HG03342 (cell line): ENCODE results near the gene DCAF5.
"Not testable (repeated sequence)": the region's sequence is repeated elsewhere in the genome, so short reads cannot be mapped to it uniquely, and the experiment has no call there.

Experiments
- ATAC-seq: cut with Tn5 transposase; IDR thresholded peaks from one replicate; pipeline ENCODE4 v1.9.1; 2021; ENCODE audit warnings: mild to moderate bottlenecking, moderate library complexity; ENCODE audit not compliant: unreplicated experiment

DCAF5 gene

DNA sequence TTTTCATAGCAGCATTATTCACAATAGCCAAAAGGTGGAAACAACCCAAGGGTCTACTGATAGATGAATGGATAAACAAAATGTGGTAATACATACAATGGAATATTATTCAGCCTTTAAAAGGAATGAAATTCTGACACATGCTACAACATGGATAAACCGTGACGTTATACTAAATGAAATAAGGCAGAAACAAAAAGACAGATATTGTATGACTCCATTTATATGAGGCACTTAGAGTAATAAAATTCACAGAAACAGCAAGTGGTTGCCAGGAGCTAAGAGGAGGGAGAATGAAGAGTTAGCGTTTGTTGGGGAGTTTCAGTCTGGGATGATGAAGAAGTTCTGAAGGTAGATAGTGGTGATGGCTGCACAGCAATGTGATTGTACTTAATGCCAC, 76.6 kb downstream of the DCAF5 start:
- ATAC-seq: no peak

- ATAC-seq: no peak
Measured at GRCh38 chr14:69073915-69074314, 79.0 kb downstream of the DCAF5 start.

DNA sequence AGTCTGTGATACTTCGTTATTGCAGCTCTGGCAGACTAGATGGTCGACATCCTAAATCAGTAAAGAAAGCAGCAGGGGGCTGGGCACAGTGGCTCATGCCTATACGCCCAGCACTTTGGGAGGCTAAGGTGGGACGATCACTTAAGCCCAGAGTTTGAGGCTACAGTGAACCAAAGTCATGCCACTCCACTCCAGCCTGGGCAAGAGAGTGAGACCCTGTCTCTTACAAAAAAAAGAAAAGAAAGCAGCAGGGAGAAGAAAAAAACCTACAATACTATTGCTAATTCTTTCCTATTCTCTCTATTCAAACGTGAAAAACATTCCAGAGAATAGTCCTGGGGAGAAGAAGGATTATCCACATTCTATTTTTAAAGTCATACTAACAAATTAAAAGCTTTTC, 79.5 kb downstream of the DCAF5 start:
- no peak for ATAC-seq

- no peak for ATAC-seq
Measured at GRCh38 chr14:69072584-69072983, 80.3 kb downstream of the DCAF5 start.

DNA sequence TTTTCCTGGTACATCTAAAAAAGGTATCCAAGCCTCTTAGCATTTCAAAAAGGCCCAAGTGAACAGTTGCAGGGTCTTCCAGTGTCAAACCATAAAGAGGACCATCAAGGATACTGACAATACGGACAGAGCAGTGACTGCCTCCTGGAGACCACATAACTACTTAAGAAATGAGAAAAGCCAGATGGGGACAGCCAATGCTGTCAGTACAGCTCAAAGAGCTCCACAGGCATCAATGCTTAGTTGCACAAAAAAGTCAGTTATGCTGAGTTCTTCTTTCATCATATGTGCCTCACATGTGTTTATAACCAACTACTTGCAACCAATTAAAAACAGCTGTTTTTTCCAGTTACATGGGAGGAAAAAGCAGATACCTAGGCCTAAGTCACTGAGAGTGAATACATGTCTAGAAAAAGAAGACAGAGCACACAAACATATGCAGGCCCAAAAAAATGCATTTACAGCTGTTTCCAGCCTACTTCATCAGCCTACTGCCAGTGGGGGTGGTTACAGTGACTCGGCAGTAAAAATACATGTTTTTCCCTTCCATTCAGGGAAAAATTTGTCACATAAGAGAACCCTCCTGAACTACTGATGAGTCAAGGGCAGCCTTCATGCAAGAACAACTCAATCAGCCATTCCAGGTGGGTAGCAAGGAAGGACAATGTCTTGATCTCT, 84.0 kb downstream of the DCAF5 start:
- ATAC-seq: no peak

- ATAC-seq: no peak
Measured at GRCh38 chr14:69066396-69067171, 86.3 kb downstream of the DCAF5 start.

- not testable (repeated sequence) for ATAC-seq
Measured at GRCh38 chr14:69065934-69066333, 87.0 kb downstream of the DCAF5 start.

- no peak for ATAC-seq
Measured at GRCh38 chr14:69064596-69064995, 88.3 kb downstream of the DCAF5 start.

- ATAC-seq: no peak
Measured at GRCh38 chr14:69059658-69060623, 93.0 kb downstream of the DCAF5 start.

DNA sequence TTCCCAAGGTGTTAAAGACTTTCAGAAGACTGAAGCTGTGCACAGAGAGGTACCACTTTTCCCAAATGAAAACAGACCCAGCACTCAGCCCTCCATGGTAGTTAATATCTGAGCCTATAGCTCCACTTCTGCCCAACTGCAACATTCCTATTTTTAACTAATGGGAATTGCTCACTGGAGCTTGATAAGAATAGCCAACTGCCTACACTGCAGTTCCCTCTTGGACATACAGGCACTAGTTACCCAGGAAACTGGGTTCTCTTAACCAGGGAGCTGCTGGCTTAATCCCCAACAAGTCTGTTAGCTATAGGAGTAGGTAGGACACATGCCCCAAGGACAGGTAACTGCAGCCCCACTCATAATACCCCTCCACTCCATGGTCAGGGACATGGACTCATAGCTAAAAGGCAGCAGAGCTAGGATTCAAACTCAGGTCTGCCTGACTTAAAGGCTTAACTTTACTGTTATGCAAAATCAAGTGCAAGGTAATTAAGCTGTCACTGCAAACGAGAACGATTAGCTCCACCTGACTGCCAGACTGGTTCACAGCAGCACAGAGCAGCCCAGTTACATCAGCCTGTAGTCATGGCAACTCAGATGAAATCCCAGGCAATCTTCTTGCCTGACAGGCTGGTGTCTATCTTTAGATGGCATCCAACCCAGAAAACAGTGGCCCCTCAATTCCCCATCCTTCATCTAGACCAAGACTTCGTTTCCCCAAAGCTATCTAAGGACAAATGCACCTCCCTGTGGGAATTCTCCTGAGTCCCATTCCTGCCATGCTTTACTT, 96.7 kb downstream of the DCAF5 start:
- ATAC-seq: no peak

DNA sequence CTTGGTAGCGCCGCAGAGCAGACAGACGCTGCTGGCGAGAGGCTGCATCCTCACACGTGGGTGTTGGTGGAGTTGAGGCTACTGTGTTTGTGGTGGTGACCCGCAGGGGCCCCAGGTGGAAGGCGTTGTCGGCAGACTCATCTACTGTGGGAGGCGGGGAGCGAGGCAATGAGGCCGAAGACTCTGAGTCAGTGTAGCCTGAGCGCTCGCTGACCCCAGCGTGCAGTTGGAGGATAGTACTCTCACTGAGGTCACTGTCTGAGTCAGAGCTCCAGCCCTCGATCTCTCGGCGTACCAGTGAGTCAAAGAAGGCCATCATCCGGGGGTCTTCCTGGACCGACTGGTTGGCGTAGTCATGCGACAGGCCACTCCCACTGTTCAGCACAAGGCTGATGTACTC, 97.8 kb downstream of the DCAF5 start:
- ATAC-seq: no peak

GRCh38 chr14:69054030-69054429, 98.9 kb downstream of the DCAF5 start:
- ATAC-seq: no peak

DNA sequence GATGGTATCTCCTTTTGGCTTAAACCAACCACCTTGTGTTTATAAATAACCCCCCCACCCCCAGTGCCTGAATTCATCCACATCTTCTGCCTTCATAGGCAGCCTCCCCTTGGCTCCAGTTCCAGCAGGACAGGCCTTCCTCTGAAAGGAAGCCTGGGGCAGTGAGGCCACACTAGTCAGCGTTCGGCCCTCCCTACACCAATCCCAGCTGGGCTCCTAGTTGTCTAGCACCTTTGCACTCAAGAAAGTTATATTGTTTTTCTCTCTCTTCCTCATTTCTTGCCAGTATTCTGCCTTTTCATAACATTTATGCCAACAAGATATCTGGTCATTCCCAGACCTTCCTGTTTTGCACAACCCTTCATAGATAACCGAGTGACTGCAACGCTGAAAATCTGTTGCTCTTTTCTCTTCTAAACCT, 100.7 kb downstream of the DCAF5 start:
- ATAC-seq: no peak

DNA sequence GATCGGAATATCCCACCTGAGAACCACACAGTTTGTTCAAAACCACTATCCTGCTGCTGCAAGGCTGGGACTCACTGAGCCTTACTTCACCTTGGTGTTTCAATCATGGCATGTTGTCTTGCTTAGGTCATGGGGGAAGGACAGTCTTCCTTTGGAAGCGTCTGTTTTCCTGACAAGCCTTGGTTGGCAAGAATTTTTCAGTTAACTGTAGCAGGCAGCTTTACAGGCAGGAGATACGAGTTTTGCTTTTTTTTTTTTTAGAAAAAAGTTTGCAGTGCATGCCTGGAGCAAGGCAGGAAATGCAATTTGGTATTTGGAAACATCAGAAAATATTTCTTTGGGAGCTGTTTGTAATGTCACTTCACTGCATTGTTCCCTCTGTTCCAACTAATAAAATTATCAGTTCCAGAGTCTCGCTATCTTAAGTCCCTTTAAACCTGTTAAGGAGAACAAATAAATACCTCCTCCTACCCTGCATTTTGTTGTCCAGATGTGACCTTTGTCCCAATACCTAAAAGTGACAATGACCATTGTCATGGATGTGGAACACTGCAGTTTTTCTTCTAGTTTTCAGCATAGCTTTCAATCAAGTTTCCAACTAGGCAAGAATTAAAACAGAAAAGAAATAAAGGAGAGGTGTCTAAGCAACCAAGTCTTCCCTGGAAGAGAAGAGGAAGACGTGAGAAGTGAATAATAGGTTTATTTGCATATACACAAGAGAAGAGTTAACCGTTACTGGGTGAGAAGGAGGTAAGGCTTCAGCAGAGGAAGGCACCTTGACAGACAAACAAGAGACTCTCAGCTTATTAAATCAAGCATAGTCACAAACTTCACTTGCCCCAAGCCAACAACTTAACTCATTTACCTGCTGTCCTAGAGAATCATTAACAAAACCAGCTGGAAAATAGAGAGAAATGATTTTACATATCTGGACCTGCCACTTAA, 102.4 kb downstream of the DCAF5 start:
- no peak for ATAC-seq

- no peak for ATAC-seq
Measured at GRCh38 chr14:69049675-69050074, 103.2 kb downstream of the DCAF5 start.

DNA sequence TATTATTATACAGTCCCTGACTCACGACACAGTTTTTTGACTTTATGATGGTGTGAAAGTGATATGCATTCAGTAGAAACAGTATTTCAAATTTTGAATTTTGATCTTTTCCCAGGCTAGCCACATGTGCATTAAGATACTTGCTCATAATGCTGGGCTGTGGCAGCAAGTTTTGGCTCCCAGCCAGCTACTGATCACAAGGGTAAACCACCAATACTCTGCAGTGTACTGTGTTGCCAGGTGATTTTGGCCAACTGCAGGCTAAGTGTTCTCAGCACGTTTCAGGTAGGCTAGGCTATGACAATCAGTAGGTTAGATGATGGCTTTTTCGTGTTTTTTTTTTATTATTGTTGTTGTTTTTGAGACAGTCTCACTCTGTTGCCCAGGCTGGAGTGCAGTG, 104.5 kb downstream of the DCAF5 start:
- ATAC-seq: no peak

GRCh38 chr14:69047255-69047654, 105.7 kb downstream of the DCAF5 start:
- ATAC-seq: no peak

- no peak for ATAC-seq
Measured at GRCh38 chr14:69046476-69046860, 106.5 kb downstream of the DCAF5 start.

- no peak for ATAC-seq
Measured at GRCh38 chr14:69045857-69046475, 107.0 kb downstream of the DCAF5 start.
